ENCODE measurements around the gene MAP3K4.

DNA sequence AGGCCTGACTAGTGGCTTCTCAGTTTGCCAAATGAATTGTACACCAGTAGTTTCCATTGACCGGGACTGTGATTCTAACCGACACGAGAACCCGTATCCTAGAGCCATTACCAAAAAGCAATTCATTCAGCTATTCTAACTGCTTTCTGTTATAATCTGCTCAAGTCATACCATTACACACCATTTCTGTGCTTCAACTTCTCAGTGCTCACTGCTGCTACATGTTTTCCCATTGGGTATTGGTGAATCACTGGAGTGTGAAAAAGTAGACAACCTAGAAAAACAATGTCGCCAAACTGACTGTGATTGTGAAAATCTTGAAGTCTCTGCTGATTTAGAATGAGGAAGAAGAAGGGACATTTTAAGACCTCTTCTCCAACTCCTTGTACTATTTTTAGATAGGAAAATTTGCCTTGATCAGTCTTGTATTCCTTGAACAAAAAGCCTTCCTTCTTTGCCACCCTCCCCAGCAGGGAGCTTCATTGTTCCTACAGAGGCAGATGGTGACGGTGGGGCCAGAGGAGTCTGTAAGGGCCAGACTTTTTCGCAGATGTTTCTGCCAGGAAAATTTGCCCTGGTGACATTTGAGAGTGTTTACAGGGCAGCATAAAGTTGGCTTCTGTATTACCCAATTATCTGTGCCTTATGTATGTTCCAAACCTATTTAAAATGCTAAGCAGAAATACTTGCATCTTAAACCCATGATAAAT lies 31.7 kb upstream of the MAP3K4 start:
- no peak for TF ChIP-seq EZH2 (IDR thresholded peaks at IDR 0.05)
- TF ChIP-seq POLR2AphosphoS5 (IDR thresholded peaks at IDR 0.05; ENCODE audit: borderline replicate concordance, low read depth, low read length), result no peak
